HepG2 (cell line): Measurements from ENCODE around the gene HOXA10. TPM values are rescaled to one million over a fixed set of nuclear protein-coding genes. Genes with fewer than 3 reads are reported as not detected.

ENCODE experiments used
- AGO1 ChIP-seq: fragments of 200-400 bp; formaldehyde crosslinking; IDR thresholded peaks from 2 replicates; pipeline ENCODE4 v1.6.1; 2017; ENCODE audit warnings: mild to moderate bottlenecking, low read depth, low read length, moderate library complexity; ENCODE audit not compliant: poor library complexity, severe bottlenecking
- ATF7 ChIP-seq, 2 experiments: fragments of 450-650 bp in 1 of 2; sonication (generic) in 1 of 2; formaldehyde crosslinking in 1 of 2; IDR thresholded peaks; 2 replicates each; pipeline versions ENCODE4 v1.4.0 to v1.6.1; 2016 to 2020; ENCODE audit warnings: antibody characterized with exemption in 1 of 2, mild to moderate bottlenecking in 1 of 2, missing genetic modification reagents in 1 of 2
- GPN1 ChIP-seq: sonication (generic); formaldehyde crosslinking; IDR thresholded peaks from 2 replicates; pipeline ENCODE4 v1.5.1; 2020; ENCODE audit warnings: missing genetic modification reagents, borderline replicate concordance
- HIC2 ChIP-seq: sonication (generic); formaldehyde crosslinking; IDR thresholded peaks from 2 replicates; pipeline ENCODE4 v1.9.0; 2022; ENCODE audit warnings: low read depth, missing genetic modification reagents
- KMT2A ChIP-seq: sonication (generic); formaldehyde crosslinking; IDR thresholded peaks from 2 replicates; pipeline ENCODE4 v1.4.0; 2020; ENCODE audit warnings: missing genetic modification reagents
- KMT2B ChIP-seq: IDR thresholded peaks from 2 replicates; pipeline ENCODE4 v1.6.1; 2016; ENCODE audit warnings: missing genetic modification reagents, missing compliant biosample characterization
- MBNL3 ChIP-seq: fragments of 250-450 bp; sonication (Bioruptor Pico); conservative IDR thresholded peaks from 2 replicates; pipeline ENCODE4 v1.8.0; 2022; ENCODE audit warnings: mild to moderate bottlenecking, inconsistent platforms
- NR2F6 ChIP-seq, 2 experiments: IDR thresholded peaks; 2 replicates each; pipeline ENCODE4 v1.6.1; 2016; ENCODE audit warnings: antibody characterized with exemption in 1 of 2, mild to moderate bottlenecking in 1 of 2
- PHF20 ChIP-seq: sonication (generic); formaldehyde crosslinking; IDR thresholded peaks from 2 replicates; pipeline ENCODE4 v1.5.0; 2020; ENCODE audit warnings: mild to moderate bottlenecking, missing genetic modification reagents
- REL ChIP-seq: sonication (generic); formaldehyde crosslinking; conservative IDR thresholded peaks from 2 replicates; pipeline ENCODE4 v1.8.0; 2022; ENCODE audit warnings: mild to moderate bottlenecking, missing genetic modification reagents, moderate library complexity
- REST ChIP-seq, 2 experiments: IDR thresholded peaks; 2 replicates each; pipeline ENCODE4 v1.6.1; 2011 to 2012; ENCODE audit warnings: low read length in 2 of 2, borderline replicate concordance in 1 of 2, low read depth in 1 of 2, mild to moderate bottlenecking in 1 of 2, moderate library complexity in 1 of 2
- SNAI1 ChIP-seq: sonication (generic); formaldehyde crosslinking; IDR thresholded peaks from 2 replicates; pipeline ENCODE4 v1.5.0; 2020; ENCODE audit warnings: mild to moderate bottlenecking, missing genetic modification reagents, borderline replicate concordance
- TCF12 ChIP-seq, 2 experiments: fragments of 450-650 bp in 1 of 2; sonication (generic) in 1 of 2; formaldehyde crosslinking in 1 of 2; IDR thresholded peaks; 2 replicates each; pipeline versions ENCODE4 v1.6.1 to v1.8.0; 2017 to 2022; ENCODE audit warnings: antibody characterized with exemption in 1 of 2, mild to moderate bottlenecking in 1 of 2, missing genetic modification reagents in 1 of 2, moderate library complexity in 1 of 2
- ZBTB20 ChIP-seq: sonication (generic); formaldehyde crosslinking; IDR thresholded peaks from 2 replicates; pipeline ENCODE4 v1.8.1; 2023; ENCODE audit warnings: missing genetic modification reagents, low read depth, mild to moderate bottlenecking, borderline replicate concordance
- ZNF557 ChIP-seq: sonication (generic); formaldehyde crosslinking; IDR thresholded peaks from 2 replicates; pipeline ENCODE4 v1.4.0; 2020; ENCODE audit warnings: missing genetic modification reagents
- ZNF576 ChIP-seq: sonication (generic); formaldehyde crosslinking; IDR thresholded peaks from 2 replicates; pipeline ENCODE4 v1.4.0; 2020; ENCODE audit warnings: mild to moderate bottlenecking, missing genetic modification reagents
- ZNF615 ChIP-seq: sonication (generic); formaldehyde crosslinking; IDR thresholded peaks from 2 replicates; pipeline ENCODE4 v1.5.0; 2020; ENCODE audit warnings: mild to moderate bottlenecking, missing genetic modification reagents, borderline replicate concordance
- ZNF766 ChIP-seq: sonication (generic); formaldehyde crosslinking; IDR thresholded peaks from 2 replicates; pipeline ENCODE4 v1.5.0; 2020; ENCODE audit warnings: missing genetic modification reagents, borderline replicate concordance
- ZNF768 ChIP-seq: sonication (generic); formaldehyde crosslinking; IDR thresholded peaks from 2 replicates; pipeline ENCODE4 v1.4.0; 2020; ENCODE audit warnings: missing genetic modification reagents
- ZNF800 ChIP-seq: sonication (generic); formaldehyde crosslinking; IDR thresholded peaks from 2 replicates; pipeline ENCODE4 v1.4.0; 2020; ENCODE audit warnings: missing genetic modification reagents
- polyA plus RNA-seq, 8 experiments: library from polyadenylated mRNA; depleted of rRNA in 3 of 8; stranded (reverse) in 7 of 8; unstranded in 1 of 8; fragments of >200 nt; fragmentation: Illumina TruSeq in 4 of 8; extraction: Trizol in 4 of 8; gene quantifications; 2 replicates each; pipeline versions ENCODE4 v1.2.1 to v1.2.3, GENCODE V29; 2011 to 2016; ENCODE audit warnings: low read depth in 4 of 8, missing spikeins in 1 of 8, mixed read lengths in 1 of 8; ENCODE audit not compliant: insufficient read depth in 1 of 8
- total RNA-seq, 5 experiments: library from RNA; depleted of rRNA; stranded (reverse); fragments of >200 nt; fragmentation: Illumina TruSeq; extraction: Trizol; gene quantifications; 2 replicates each; pipeline ENCODE4 v1.2.3, GENCODE V29; 2016; ENCODE audit warnings: low read depth in 1 of 5

Gene HOXA10
- total and polyA plus RNA-seq, 2 of the 13 experiments (the other 11 are each of a cell fraction or from before 2014, with no cell fraction given) = not detected

GRCh38 chr7:27129729-27130539, 44.2 kb downstream of the HOXA10 start (continued):
- TF ChIP-seq MBNL3 = no peak
- TF ChIP-seq ZNF766 = no peak
- no peak for TF ChIP-seq NR2F6 (IDR thresholded peaks at IDR 0.05)
- no peak for TF ChIP-seq NR2F6 (CRISPR knock-in tag; IDR thresholded peaks at IDR 0.05)
- TF ChIP-seq ZBTB20 (CRISPR knock-in tag) = no peak
- TF ChIP-seq PHF20 (CRISPR knock-in tag) = no peak
- 0 out of 2 replicates have a peak, but pooled peaks have one; percentile 32 for TF ChIP-seq ZNF800 (CRISPR knock-in tag)
- TF ChIP-seq ZNF615 (CRISPR knock-in tag) = no peak
- TF ChIP-seq ATF7 (IDR thresholded peaks at IDR 0.05) = no peak
- TF ChIP-seq ATF7 (CRISPR knock-in tag; IDR thresholded peaks at IDR 0.05) = no peak
- no peak for TF ChIP-seq KMT2B (CRISPR knock-in tag)
- no peak for TF ChIP-seq SNAI1 (CRISPR knock-in tag)
- 0 out of 2 replicates have a peak, but pooled peaks have one; percentile 28 for TF ChIP-seq ZNF768 (CRISPR knock-in tag)
- TF ChIP-seq REL (CRISPR knock-in tag) = no peak
- TF ChIP-seq ZNF576 (CRISPR knock-in tag) = no peak
- no peak for TF ChIP-seq KMT2A (CRISPR knock-in tag)
- no peak for TF ChIP-seq REST (IDR thresholded peaks at IDR 0.05; ENCODE audit: borderline replicate concordance in 1 of 2, low read depth in 1 of 2, low read length in 2 of 2)
- no peak for TF ChIP-seq ZNF557 (CRISPR knock-in tag)
- peak; percentile 78 for TF ChIP-seq AGO1
- TF ChIP-seq HIC2 (CRISPR knock-in tag) = no peak
- no peak for TF ChIP-seq TCF12 (IDR thresholded peaks at IDR 0.05)
- TF ChIP-seq TCF12 (CRISPR knock-in tag; IDR thresholded peaks at IDR 0.05) = no peak
- no peak for TF ChIP-seq GPN1 (CRISPR knock-in tag)
